Stomach (tissue), 9 donors: ENCODE data around the gene PRDM16. TPM values are rescaled to one million over a fixed set of nuclear protein-coding genes. Genes with fewer than 3 reads are reported as not detected.

Source experiments
- DNase-seq, 2 donors: peaks; one replicate each; pipeline versions ENCODE4 v3.0.0 to v3.0.0-alpha.2; 2013 to 2019
- H3K27ac ChIP-seq, 5 donors: fragments of 200-600 bp in 4 of 5; sonication (generic) in 4 of 5; one replicate each; pipeline ENCODE4 v1.5.1; 2013 to 2019; ENCODE audit warnings: mild to moderate bottlenecking in 1 of 5, moderate library complexity in 1 of 5
- H3K27me3 ChIP-seq, 3 donors: fragments of 200-600 bp; sonication (generic); one replicate each; pipeline ENCODE4 v1.5.1; 2017 to 2019; ENCODE audit warnings: mixed run types in 1 of 3
- H3K36me3 ChIP-seq, 4 donors: fragments of 200-600 bp; sonication (generic); 1 replicate in 3 of 4; 2 replicates in 1 of 4; pipeline ENCODE4 v1.5.1; 2016 to 2019
- H3K4me1 ChIP-seq, 4 donors: fragments of 200-600 bp; sonication (generic); one replicate each; pipeline ENCODE4 v1.5.1; 2016 to 2019
- H3K4me3 ChIP-seq, 4 donors: fragments of 200-600 bp; sonication (generic) in 3 of 4; one replicate each; pipeline ENCODE4 v1.5.1; 2016 to 2019; ENCODE audit warnings: mild to moderate bottlenecking in 1 of 4
- H3K9me3 ChIP-seq, 4 donors: fragments of 200-600 bp; sonication (generic); one replicate each; pipeline ENCODE4 v1.5.1; 2016 to 2019
- CTCF ChIP-seq, 7 experiments: fragments of 450-650 bp in 4 of 7; fragments of 200-600 bp in 3 of 7; sonication (generic) in 3 of 7; IDR thresholded peaks; one replicate each; pipeline ENCODE4 v1.5.1; 2016 to 2019; ENCODE audit warnings: antibody characterized with exemption in 7 of 7, control low read depth in 2 of 7, mild to moderate bottlenecking in 1 of 7
- EP300 ChIP-seq: sonication (generic); formaldehyde crosslinking; IDR thresholded peaks from one replicate; pipeline ENCODE4 v1.6.1; 2017; ENCODE audit warnings: antibody characterized with exemption
- POLR2A ChIP-seq, 4 donors: fragments of 450-650 bp; IDR thresholded peaks; one replicate each; pipeline ENCODE4 v1.6.1; 2016; ENCODE audit warnings: antibody characterized with exemption in 4 of 4, control low read depth in 2 of 4, mild to moderate bottlenecking in 1 of 4, moderate library complexity in 1 of 4
- POLR2AphosphoS5 ChIP-seq, 3 donors: sonication (generic); formaldehyde crosslinking; IDR thresholded peaks; one replicate each; pipeline ENCODE4 v1.6.1; 2016; ENCODE audit warnings: antibody characterized with exemption in 3 of 3
- WGBS, 5 donors: extraction: QIAGEN DNeasy Blood & Tissue Kit in 3 of 5; methylation state at CpG; one replicate each; pipeline versions ENCODE4 v1.1.5 to v1.1.7; 2013 to 2018; 5-methylcytosine and 5-hydroxymethylcytosine counted together
- intact Hi-C: fragments of 100-400 bp; cut with DNase I; formaldehyde crosslinking; loops from one replicate; pipeline ENCODE4 v1.15.1; 2023; ENCODE audit warnings: low total_unique reads
- polyA plus RNA-seq, 3 donors: library from polyadenylated mRNA; stranded (reverse); fragments of 200-250 nt; gene quantifications; one replicate each; pipeline ENCODE4 v1.2.3, GENCODE V29; 2013
- total RNA-seq, 5 donors: library from RNA; depleted of rRNA; stranded (reverse); fragments of >200 nt; gene quantifications; one replicate each; pipeline versions ENCODE4 v1.1.0 to v1.2.3, GENCODE V29; 2014 to 2016
- donor health status: healthy with polysubstance abuse.
- donor health status: Bipolar disorder and iron deficiency.
- donor health status: healthy.

PRDM16 gene
- total and polyA plus RNA-seq, 8 donors: 0.29 to 222 (median 15.8) TPM

- H3K27ac ChIP-seq: peak overlapping the region; percentile 69 to 93 (median 92)
- no peak overlapping the region for H3K4me3 ChIP-seq
- peak in 1 of 2 donors; percentile 66 for DNase-seq
- WGBS, 5 donors: 38 to 58% (median 46%) methylated on average over 14 of the region's 14 CpGs
- intact Hi-C loops: no loop called here
- peaks cover 43 to 63% (median 56%) of the 10 kb centered on the region in 4 donors for H3K4me1 ChIP-seq
- H3K27me3 ChIP-seq: peaks cover 0 to 12% (median 0%) of the 10 kb centered on the region in 3 donors
- H3K9me3 ChIP-seq: no peaks in the 10 kb centered on the region
- no peak for TF ChIP-seq POLR2AphosphoS5 (IDR thresholded peaks at IDR 0.05)
- no peak for TF ChIP-seq POLR2A (IDR thresholded peaks at IDR 0.05)
- TF ChIP-seq EP300: no peak
- no peak for TF ChIP-seq CTCF (IDR thresholded peaks at IDR 0.05)
- peaks cover 0 to 21% (median 7%) of the 10 kb centered on the region in 4 donors for H3K36me3 ChIP-seq
Measured at GRCh38 chr1:3460672-3461131, 391.7 kb downstream of the PRDM16 start.

- peak overlapping the region; percentile 69 to 93 (median 92) for H3K27ac ChIP-seq
- H3K36me3 ChIP-seq: peaks cover 0 to 21% (median 7%) of the 10 kb centered on the region in 4 donors
- intact Hi-C loops: no loop called here
- no peak for TF ChIP-seq EP300
- no peak for TF ChIP-seq CTCF (IDR thresholded peaks at IDR 0.05)
- TF ChIP-seq POLR2A (IDR thresholded peaks at IDR 0.05): no peak
- TF ChIP-seq POLR2AphosphoS5 (IDR thresholded peaks at IDR 0.05): no peak
- 89 to 92% (median 91%) methylated on average over 15 to 30 of the region's 30 CpGs for WGBS, 5 donors
- H3K4me1 ChIP-seq: peaks cover 43 to 56% (median 50%) of the 10 kb centered on the region in 4 donors
- no peaks in the 10 kb centered on the region for H3K9me3 ChIP-seq
- no peak overlapping the region for H3K4me3 ChIP-seq
- peaks cover 0 to 6% (median 0%) of the 10 kb centered on the region in 3 donors for H3K27me3 ChIP-seq
- DNase-seq: no peak
Measured at GRCh38 chr1:3461238-3461933, 392.4 kb downstream of the PRDM16 start.

GRCh38 chr1:3461934-3462275 is 392.9 kb downstream of the PRDM16 start:
- H3K27me3 ChIP-seq: peaks cover 0 to 6% (median 0%) of the 10 kb centered on the region in 3 donors
- peaks cover 0 to 21% (median 7%) of the 10 kb centered on the region in 4 donors for H3K36me3 ChIP-seq
- H3K4me3 ChIP-seq: no peak overlapping the region
- H3K9me3 ChIP-seq: no peaks in the 10 kb centered on the region
- 78 to 91% (median 79%) methylated on average over 7 to 13 of the region's 13 CpGs for WGBS, 5 donors
- peak overlapping the region in 2 of 5 donors; percentile 92 for H3K27ac ChIP-seq
- H3K4me1 ChIP-seq: peaks cover 38 to 51% (median 44%) of the 10 kb centered on the region in 4 donors
- no peak for TF ChIP-seq EP300
- no peak for TF ChIP-seq POLR2A (IDR thresholded peaks at IDR 0.05)
- TF ChIP-seq CTCF (IDR thresholded peaks at IDR 0.05): no peak
- no peak for TF ChIP-seq POLR2AphosphoS5 (IDR thresholded peaks at IDR 0.05)
- intact Hi-C loops: no loop called here
- DNase-seq: no peak

GRCh38 chr1:3462356-3463012 is 393.5 kb downstream of the PRDM16 start:
- TF ChIP-seq CTCF (IDR thresholded peaks at IDR 0.05) (no peak), POLR2A (IDR thresholded peaks at IDR 0.05) (no peak), EP300 (no peak), POLR2AphosphoS5 (IDR thresholded peaks at IDR 0.05) (no peak)
- WGBS, 5 donors: 85 to 96% (median 88%) methylated on average over 11 to 16 of the region's 16 CpGs
- Histone ChIP-seq H3K9me3 (no peaks in the 10 kb centered on the region), H3K27ac (no peak overlapping the region), H3K36me3 (peaks cover 0 to 27% (median 7%) of the 10 kb centered on the region in 4 donors), H3K4me1 (peaks cover 33 to 49% (median 39%) of the 10 kb centered on the region in 4 donors), H3K27me3 (peaks cover 0 to 11% (median 0%) of the 10 kb centered on the region in 3 donors), H3K4me3 (no peak overlapping the region)
- DNase-seq: no peak
- intact Hi-C loops: no loop called here
